T follicular helper cell (primary cell): Measurements from ENCODE around the gene CAMK2A.

Experiments
- DNase-seq: peaks from one replicate; pipeline ENCODE4 v3.0.0-alpha.2; 2020; ENCODE audit warnings: low read depth

Gene CAMK2A

DNA sequence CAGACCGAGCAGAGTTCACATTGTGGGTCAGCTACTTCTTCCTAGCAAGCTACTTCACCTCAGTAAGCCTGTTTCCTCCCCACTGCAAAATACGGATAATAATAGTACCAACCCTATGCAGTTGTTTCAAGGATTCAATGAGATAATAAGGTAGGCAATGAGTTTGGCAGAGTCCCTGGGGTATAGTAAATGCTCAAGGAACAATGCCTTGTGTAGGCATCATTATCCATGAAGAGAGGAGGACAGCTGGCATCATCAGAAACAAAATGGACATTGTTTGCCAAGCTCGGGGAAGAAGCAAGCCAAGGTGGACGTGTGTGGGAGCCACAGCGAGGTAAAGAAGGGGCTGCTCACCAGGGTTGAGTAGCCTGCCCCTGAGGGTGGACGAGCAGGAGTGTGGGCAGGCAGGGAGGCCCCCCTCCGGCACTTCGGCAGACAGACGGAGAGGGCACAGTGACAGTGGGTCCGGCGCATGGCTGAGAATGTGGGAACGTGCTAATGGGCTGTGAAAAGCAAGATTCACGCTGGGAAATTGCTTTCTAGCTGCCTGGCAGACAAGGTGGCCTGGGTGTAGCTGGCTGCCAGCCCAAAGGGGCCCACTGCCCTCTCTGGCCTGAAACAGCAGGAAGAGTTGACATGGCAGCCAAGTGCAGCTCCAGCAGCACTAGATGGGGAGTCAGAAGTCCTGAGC, 10.1 kb downstream of the CAMK2A start:
- no peak for DNase-seq

DNA sequence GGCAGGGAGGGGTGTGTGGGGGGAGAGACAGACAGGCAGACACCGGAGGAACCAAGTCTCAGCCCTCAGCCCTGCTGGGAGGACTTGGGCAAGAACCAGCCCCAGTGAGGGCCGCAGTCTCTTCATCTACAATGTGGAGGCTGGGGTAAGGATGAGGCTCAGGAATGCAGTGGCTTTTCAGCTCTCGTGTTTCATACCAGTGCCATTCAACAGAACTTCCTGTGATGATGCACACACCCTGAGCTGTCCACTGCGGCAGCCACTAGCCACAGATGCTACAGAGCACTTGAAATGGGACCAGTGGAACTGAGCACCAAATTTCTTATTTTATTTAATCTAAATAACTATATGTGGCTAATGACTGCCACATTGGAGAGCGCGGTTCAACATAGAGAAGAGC, 10.7 kb downstream of the CAMK2A start:
- no peak for DNase-seq

DNA sequence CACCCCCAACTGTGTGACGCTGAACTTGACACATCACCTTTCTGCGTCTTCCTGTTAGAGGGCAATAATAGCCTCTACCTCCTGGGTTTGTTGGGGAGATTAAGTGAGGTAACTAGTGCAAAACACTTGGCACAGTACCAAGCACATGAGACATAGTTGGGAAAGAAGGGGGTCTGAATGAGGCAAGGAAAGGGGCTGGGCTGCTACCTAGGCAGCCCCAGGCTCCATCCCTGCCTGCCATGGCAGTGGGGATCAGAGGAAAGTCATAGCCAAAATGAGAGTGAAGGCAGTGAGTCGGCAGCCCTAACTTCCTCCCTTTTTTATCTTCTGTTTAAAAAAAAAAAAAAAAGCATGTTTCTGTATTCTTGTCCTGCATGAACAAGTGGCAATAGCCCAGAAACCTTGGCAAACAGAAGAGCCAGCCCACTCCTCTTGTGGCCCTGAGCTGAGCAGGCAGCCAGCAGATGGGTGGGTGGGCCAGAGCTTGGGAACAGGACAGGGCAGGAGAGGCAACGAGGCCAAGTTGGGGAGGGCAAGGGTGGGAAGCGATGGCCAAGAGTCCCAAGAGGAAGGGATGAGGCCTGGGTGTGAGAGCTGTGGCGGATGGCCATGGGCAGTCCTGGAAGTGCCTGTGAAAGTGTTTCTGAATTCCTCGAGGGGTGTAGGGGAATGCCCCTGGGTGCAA, 11.4 kb downstream of the CAMK2A start:
- no peak for DNase-seq

DNA sequence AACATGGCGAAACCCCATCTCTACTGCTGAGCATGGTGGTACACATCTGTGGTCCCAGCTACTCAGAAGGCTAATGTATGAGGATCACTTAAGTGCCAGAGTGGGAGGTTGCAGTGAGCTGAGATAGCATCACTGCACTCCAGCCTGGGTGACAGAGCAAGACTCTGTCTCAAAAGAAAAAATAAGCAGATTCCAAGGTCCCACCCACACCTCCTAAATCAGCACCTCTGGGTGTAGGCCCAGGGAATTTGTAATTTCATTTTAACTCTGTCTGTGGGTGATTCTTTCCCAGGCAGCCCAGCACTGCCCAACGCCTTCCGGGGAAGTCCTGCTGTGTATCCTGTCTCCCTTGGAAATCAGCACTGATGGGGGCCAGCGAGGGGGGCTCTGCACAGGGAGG, 12.5 kb downstream of the CAMK2A start:
- no peak for DNase-seq

DNA sequence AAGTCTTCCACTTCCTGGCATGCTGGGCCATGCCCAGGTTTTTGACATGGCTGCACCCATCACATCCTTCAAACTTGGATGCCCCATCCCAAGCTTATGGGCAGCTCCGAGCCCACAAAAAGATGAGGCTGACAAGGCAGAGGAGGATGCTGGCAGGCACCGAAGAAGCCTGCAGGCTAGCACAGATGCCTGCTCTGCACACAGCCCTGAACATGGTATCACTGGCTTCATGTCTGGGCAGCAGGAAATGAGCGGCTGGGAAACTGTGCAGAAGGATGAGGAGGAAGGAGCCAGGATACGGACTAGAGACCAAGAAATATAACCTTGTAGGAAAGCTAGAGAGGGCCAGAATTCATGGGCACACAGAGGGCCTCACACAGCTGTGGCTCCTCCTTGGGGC, 14.8 kb downstream of the CAMK2A start:
- DNase-seq = no peak

- no peak for DNase-seq
Measured at GRCh38 chr5:150272531-150272930, 17.0 kb downstream of the CAMK2A start.

DNA sequence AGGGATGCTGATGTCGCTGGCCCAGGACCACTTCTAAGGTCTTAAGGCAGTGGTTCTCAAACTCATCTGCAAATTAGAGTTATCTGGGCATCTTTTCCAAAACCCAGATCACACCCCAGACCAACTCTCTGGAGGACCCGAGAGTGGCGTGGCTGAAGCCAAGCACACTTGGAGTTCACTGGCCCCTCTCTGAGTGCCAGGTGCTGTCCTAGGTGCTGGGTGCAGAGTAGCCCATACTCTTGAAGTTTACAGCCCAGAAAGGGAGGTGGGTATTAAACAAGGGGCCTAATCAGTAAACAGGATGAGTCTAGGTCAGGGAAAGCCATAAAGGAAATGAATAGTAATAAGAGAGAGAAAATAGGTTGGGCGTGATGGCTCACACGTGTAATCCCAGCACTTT, 17.6 kb downstream of the CAMK2A start:
- no peak for DNase-seq

DNA sequence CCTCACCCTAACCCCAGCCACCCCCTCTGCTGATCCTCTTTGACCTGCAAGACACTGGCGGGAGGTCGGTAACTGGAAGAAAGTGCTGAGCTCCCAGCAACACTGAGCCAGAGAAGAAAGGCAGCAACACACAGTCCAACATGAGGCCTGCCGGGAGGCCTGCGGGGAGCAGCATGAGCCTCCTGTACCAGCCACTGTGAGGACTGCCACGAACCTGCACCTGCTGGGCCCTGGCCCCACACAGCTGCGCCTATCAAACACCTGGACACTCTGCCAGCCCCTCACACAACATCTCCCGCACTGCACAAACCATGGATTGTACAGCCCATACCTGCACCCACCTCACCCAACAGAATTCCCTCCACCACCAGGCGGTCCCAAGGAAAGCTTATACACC, 18.3 kb downstream of the CAMK2A start:
- no peak for DNase-seq

DNA sequence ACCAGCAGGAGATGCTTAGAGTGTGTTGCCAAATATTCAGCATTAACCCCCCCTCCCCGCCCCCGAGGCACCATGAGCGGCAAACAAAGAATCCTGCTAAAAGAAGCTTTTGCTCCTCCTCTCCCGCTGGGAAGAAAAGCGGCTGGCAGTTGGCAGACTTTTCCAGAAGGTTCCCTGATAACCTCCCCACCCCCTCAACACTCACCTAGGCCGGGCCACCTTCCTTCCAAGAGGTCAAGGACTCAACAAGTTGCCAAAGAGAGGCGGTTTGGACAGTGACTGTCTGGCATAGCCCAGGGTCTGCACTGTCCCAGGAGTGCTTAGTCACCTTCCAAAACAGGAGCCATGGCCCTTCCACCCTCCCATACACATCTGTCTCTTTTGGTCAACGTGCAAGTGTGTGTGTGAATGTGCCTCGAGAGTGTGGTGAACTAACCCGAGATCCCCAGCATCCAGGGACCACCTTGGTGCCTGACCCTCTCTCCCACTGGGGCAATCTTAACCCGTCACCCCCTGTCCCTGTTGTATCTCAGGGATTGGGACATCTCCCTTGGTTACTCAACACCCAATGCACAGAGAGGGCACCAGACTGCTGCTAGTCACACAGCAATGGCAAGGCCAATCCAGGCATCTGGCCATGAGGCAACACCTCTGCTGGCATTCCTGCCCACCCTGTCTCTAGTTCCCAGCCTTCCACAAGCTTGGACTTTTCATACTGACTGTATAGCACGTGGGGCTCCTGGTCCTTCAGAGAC, 18.9 kb downstream of the CAMK2A start:
- DNase-seq = no peak

DNA sequence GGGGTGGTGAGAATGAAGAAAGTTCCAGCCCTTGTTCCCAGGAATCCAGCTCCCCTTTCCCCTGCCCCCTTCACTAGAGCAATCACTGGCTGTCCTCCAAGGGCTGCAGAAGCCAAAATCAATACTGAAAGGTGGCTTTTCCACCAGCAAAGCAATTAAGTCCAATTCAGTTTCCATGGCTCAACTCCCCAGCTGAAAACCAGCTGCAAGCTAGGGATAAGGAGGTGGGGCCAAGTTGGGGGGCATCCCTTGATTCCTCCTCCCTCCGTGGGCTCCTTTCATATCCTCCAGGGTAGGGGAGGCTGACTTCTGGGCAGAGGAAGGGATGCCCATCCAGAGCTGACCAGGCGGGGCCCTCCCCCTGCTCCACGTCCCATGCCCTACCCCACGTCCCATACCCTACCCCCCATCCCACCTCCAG, 22.7 kb downstream of the CAMK2A start:
- DNase-seq = no peak

GRCh38 chr5:150265870-150266383, 23.6 kb downstream of the CAMK2A start:
- DNase-seq = no peak

- no peak for DNase-seq
Measured at GRCh38 chr5:150264667-150265603, 24.6 kb downstream of the CAMK2A start.

DNA sequence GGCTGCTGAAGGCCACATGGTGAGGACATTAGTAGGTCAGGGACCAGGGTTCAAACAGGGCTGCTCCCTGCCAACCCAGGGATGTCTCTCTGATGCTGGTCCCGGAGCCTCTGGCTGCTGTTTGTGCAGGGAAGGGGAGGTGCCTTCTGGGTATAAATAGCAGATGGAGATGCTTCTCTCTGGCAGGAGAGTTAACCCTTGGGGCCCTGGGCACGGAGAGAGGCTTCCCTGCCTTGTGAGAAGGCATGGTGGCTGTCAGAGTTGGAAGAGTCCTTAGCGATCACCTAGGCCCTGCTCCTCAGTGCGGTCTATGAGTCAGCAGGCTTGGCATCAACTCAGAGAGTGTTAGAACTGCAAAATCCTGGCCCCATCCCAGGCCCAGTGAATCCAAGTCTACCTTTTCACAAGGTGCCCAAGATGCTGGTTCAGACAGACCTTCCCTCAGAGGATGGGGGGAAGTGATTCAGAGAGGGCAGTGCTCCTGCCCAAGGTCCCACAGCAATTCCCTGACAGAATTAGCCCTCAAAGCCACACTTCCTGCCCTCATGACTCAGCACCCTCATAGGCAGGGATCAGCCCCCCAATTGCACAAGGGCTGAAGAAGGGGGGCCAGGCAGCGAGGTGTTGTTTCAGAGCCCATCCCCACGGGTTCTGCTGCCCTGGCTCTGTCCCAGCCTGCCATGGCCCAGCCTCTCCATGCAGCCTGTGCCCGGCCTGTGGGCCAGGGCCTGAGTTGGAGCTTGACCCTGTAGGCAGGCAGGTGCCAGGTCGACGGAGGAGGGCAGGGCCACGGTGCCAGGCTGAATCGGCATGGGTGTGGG, 25.6 kb downstream of the CAMK2A start:
- no peak for DNase-seq

GRCh38 chr5:150263375-150263775, 26.2 kb downstream of the CAMK2A start:
- no peak for DNase-seq

GRCh38 chr5:150262502-150262901, 27.1 kb downstream of the CAMK2A start:
- DNase-seq = no peak

DNA sequence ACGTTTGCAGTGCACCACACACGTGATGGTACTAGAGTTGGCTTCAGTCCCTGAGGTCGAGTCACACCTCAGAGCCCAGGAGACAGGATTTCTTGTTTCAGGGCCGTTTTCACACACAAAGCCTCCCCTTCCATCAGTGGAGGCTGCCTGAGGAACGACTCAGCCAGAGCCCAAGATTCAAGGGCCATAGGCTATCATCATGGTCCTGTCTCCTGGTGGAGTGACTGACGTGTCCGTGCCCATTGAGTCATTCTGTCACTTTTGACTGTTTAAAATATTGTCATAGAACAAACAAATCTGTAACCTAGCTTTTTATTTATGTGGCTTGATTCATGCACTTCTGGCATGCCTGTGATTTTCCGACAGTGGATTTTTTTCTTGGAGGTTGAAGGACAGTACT, 28.3 kb downstream of the CAMK2A start:
- DNase-seq = no peak

DNA sequence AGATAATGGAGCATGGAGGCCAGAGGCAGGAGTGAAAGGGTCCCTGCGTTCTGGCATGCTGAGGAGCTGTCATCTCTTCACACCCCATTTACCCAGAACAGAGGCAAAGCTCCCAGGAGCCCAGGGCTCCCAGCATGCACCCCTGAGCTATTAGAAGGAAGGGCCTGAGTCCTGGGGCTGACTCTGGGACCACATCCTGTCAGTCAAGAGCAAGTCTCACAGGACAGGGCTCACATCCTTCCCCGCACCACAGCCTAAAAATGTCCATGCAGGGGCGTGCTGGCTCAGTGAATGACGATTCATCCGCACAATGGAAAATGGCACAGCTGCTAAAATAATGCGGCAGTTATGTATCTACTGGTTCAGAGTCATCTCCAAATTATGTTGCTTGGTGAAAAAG, 31.4 kb downstream of the CAMK2A start:
- DNase-seq = no peak

- no peak for DNase-seq
Measured at GRCh38 chr5:150257424-150257823, 32.1 kb downstream of the CAMK2A start.

DNA sequence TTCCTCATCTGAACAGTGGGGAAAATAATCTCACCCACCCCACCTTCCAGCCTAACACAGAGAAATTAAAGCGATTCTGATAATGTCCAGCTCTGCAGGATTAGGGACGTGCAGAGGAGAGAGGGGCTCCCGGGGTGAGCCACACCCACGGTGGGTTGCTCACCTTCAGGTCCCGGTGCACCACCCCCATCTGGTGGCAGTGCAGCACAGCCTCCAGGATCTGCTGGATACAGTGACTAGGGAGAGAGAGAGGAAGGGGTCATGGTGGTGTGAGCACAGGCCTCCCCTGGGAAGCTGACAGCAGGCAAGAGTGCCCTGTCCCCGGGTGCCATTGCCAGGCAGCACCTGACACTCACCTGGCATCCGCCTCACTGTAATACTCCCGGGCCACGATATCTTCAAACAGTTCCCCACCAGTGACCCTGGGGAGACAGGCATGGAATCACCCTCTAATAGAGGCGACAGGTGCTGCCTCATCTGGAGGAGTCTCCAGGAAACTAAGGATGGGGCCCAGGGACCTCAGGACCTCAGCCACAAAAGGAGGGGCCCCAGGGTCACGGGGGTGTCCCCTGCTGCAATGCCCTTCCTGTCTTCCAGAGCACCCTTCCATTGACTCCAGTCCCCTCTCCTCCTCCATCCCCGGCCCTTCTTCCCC, 33.0 kb downstream of the CAMK2A start:
- no peak for DNase-seq

- no peak for DNase-seq
Measured at GRCh38 chr5:150255659-150256409, 33.7 kb downstream of the CAMK2A start.
